Right renal pelvis (tissue), 4 donors: ENCODE results near the gene CAPN9. TPM values are rescaled to one million over a fixed set of nuclear protein-coding genes. Genes with fewer than 3 reads are reported as not detected.
"Not testable (repeated sequence)": the region's sequence is repeated elsewhere in the genome, so short reads cannot be mapped to it uniquely, and the experiment has no call there.

Source experiments
- DNase-seq, 4 donors: peaks; one replicate each; pipeline ENCODE4 v3.0.0-alpha.2; 2013; ENCODE audit warnings: low read depth in 4 of 4, low spot score in 3 of 4, missing footprints in 1 of 4
- polyA plus RNA-seq, 4 donors: library from polyadenylated mRNA; unstranded; fragments of 120-200 nt; gene quantifications; one replicate each; pipeline ENCODE4 v1.2.1, GENCODE V29; 2013; ENCODE audit not compliant: insufficient read length in 4 of 4

The CAPN9 gene
- polyA plus RNA-seq, 4 donors, result 0.35 to 2.5 (median 0.92) TPM

GRCh38 chr1:230766318-230766717, 19.1 kb downstream of the CAPN9 start:
- DNase-seq, result no peak

GRCh38 chr1:230767859-230768612, 20.8 kb downstream of the CAPN9 start:
- not testable (repeated sequence) for DNase-seq

DNA sequence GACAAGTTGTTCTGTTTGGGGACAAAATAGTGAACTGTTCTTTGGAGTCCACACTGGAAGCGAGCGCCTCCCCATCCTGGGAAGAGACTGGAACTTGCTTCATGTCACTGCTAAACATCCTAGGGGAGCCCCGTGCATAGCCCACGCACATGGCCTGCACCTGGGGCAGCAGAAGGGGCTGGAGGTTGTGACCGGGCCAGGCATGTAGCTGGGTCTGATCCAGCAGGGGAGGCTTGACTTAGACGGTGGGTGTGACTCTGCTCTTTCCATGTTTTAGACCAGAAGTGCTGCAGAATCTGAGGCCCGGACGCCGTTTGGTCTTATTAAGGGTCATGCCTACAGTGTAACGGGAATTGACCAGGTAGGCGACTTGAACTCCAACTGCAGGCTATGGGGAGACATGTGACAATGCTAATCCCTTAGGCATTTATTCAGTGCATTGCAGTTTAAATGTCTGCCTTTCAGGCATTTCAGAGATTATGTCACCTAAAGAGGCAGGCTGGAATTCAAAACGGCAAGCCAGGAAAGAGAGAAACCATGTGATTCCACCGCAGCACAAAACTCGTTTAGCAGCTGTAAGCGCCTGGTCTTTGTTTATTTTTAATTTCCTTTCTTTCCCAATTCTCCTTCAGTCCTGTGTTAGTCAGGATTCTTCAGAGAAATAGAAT, 21.8 kb downstream of the CAPN9 start:
- DNase-seq, result no peak

- DNase-seq, result no peak
These were observed 23.1 kb downstream of the CAPN9 start for GRCh38 chr1:230770317-230770716.

DNA sequence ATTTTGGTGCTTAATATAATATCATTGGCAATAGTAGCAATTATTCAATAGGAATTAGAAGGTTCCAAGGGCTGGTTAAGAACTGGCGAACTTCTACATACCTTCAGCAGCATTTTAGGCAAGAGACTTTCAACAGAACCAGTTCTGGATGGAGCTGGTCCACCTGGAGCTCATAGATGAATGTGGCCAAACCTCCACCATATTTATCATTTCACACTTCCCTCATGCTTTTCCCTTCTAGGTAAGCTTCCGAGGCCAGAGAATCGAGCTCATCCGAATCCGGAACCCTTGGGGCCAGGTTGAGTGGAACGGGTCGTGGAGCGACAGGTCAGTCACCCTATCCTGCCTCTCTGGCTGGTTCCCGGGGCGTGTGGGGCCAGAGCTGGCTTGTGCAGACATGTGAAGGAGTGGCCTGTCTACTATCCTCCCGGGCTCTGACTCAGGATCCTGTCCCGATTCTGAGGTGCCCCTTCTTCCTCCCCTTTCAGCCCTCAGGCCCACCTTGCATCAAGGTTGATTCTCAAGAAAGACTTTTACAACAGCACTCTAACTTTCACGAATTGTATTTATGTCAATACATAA, 24.7 kb downstream of the CAPN9 start:
- no peak for DNase-seq

DNA sequence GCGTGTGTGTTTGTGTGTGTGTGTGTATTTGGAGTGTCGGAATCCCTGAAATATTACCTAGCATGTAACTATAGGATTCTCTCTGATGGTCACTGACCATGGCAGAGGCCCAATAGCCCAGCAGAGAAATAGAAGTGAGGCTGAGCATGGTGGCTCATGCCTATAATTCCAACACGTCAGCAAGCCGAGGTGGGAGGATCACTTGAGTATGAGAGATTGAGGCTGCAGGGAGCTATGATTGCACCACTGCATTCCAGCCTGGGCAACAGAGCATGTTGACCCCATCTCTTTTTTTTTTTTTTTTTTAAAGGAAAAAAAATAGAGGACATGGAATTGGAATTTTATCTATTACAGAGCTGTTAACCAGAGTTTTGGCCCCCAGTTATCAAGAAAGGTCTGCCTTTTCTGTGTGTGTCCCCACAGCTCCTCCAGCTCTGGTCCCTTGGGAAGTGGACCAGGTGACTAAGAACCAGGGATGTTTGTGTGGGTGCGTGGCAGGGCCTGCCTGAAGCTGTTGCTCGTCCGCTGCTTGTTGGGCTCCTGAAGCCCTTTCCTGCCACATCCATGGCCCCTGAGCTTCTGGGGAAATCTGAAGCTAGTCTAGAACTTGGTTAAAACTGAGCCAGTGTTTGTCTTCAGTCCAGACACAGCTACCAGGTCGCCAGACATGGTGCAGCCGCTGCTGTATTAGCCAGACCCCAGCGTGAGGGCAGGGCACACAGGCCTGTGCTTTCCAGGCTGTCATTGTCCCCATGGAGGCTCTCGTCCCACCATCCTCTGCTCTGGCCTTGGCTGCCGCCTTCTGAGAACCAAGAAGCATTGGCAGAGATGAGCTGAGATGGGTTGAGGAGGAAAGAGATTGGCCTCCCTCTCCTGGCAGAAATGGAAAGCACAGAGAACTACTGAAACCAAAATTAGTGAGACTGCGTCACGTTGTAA, 25.5 kb downstream of the CAPN9 start:
- DNase-seq, result peak in 2 of 4 donors; percentile 37 to 44

- DNase-seq, result no peak
These were observed 26.3 kb downstream of the CAPN9 start for GRCh38 chr1:230773396-230774033.

DNA sequence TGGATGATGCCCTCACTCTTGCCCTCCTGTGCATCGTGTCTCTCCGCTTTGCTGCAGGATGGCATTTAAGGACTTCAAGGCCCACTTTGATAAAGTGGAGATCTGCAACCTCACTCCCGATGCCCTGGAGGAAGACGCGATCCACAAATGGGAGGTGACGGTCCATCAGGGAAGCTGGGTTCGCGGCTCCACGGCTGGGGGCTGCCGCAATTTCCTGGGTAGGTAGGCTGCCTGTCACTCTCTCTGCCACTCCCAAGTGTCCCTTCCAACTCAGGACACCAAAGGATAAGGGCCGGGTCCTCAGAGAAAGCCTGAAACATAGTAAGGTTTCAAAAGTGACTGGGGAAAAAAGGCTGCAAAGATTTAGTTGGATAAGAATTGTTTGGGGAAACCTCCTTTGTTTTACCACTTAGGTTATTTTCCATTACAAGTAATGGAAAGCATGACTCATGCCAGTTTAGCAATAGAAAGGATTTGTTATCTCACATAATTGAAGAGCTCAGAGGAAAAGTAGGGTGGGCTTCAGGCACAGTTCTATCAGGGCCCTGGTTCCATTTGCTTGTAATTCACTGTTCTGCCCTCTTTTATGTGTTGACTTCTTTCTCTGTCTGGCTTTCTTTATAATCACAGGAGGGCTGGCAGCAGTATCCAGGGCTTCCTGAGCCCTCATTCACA, 31.9 kb downstream of the CAPN9 start:
- DNase-seq, result no peak

- no peak for DNase-seq
These were observed 33.9 kb downstream of the CAPN9 start for GRCh38 chr1:230781131-230781530.

DNA sequence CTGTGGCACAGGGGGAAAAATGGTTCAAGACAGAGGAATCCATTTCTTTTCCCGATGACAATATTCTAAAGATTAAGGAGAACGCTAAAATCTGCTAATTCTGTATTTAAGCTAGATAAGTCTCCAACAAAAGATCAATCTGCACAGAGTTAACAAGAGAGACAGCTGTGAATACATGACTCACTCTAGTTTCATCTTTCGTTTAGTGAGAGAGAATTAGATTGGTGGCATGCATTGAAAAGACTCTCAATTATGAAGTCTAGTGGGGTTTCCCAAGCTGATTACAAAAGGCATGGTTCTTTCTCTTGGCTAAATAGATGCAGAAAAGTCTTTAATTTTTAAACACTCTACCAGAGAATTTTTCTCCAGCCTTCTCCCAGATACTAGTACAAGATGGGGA, 34.4 kb downstream of the CAPN9 start:
- no peak for DNase-seq

DNA sequence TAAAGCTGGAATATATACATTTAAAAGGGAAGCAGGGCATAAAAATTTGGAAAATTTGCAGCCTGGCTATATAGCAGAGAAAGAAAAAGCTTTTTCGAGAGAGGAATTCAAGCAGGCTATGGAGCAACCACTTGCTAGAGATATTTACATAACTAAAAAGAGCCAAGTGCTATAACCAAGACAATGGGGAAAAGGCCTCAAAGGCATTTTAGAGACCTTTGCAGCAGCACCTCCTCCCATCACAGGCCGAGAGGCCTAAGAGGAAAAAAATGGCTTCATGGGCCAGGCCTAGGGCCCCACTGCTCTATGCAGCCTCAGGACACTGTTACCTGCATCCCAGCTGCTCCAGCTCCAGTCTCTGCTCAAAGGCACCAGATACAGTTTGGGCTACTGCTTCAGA, 37.0 kb downstream of the CAPN9 start:
- no peak for DNase-seq

DNA sequence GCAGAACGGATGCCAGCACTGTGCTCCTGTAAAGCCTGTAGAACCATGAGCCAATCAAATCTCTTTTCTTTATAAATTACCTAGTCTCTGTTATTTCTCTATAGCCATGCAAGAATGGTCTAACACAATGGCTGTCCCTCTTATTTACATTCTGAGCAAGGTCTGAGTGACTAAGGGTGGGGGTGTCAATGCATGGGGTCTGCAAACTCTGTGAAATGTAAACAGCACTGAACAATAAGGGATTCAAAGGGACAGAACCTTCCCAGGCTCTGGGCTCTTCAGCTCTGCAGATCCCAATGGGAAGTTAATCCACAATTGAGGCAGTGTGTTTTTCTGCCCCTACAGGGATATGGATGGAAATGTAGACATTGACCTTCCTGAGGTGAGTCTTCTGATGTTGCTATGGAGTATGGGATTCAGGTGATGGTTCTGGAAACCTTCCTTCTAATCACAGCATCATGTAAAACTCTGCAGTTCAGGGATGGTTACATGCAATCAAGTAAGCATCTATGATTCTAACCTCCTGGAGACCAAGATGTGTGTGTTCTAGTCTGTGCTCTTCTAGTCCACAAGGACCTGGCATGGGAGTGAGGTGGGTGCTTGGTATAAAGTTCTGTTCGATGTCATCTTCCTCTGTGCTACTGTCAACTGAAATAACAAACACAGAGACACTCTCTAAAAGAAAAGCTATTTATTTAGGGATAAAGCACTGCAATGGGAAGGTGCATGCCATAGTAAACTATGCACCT, 38.6 kb downstream of the CAPN9 start:
- DNase-seq, result no peak

DNA sequence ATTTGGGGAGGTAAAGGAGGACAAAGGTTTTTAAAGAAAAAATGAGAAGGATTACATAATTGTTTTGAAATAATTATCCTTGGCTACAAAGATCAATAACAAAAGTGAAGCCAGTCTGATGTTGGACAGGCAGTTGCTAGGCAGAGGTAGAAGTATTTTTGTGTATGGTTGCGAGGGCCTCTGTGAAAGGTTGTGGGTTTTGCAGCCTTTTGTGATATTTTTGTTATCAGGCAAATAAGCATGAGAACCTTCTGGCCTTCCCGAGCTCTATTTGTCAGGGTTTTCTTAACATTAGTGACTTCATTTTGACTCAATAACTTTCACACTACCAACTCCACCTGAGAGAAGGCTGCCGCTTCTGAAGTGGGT, 39.2 kb downstream of the CAPN9 start:
- DNase-seq, result no peak

- no peak for DNase-seq
These were observed 40.3 kb downstream of the CAPN9 start for GRCh38 chr1:230787471-230787870.

- DNase-seq, result no peak
These were observed 41.5 kb downstream of the CAPN9 start for GRCh38 chr1:230788561-230789275.

DNA sequence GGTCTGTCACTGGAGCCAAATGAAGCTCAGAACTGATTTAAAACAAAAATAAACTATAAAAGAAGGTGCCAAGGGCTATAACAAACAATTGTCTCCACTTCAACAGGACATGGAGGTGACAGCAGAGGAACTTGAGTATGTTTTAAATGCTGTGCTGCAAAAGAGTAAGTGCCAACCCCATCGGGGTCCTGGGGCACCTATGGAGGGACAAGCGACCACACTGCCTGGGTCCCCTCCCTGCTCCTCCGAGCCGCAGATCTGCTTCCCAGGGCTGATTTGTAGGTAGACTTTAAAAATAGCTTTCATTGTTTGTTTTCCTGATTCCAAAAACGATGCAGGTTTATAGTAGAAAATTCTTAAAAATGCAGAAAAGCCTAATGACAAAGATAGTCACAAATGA, 42.8 kb downstream of the CAPN9 start:
- DNase-seq, result no peak

GRCh38 chr1:230791986-230792564, 44.9 kb downstream of the CAPN9 start:
- DNase-seq, result no peak
